ENCODE results near the gene B3GALT4.
A peak's percentile ranks its signal among the peaks of the same experiment; 100 is the strongest.

Gene B3GALT4

DNA sequence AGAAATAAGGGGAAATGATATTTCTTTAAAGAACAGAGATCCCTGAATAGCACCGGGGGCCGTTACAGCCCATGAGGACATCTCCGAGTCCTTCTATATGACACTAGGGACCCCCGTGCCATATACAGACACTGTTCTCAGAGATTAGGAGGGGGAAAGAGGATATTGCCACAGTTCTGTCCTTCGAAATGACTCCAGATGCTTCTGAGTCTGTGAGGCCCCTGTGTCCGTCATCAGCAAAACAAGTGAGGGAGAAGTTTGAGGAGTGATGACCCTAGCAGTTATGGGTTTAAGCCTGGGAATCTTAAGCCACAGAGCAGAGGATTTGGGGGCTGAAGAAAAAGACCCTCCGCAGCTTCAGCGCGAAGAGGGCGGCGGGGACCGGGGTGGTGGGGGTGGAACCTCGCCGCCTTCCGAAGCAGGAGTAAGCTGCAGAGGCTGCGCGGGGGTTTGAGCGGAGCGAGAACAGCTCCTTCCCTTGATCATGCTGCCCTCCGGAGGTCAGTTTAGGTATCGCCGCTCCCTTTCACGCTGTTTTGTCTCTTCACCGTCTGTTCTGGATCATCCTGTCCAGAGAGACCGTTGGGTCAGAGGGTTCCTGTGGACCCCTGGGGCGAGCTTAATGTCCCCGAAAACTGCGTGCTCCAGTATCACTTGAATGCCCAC, 28.8 kb upstream of the B3GALT4 start:
- TF ChIP-seq, protein P1, sequence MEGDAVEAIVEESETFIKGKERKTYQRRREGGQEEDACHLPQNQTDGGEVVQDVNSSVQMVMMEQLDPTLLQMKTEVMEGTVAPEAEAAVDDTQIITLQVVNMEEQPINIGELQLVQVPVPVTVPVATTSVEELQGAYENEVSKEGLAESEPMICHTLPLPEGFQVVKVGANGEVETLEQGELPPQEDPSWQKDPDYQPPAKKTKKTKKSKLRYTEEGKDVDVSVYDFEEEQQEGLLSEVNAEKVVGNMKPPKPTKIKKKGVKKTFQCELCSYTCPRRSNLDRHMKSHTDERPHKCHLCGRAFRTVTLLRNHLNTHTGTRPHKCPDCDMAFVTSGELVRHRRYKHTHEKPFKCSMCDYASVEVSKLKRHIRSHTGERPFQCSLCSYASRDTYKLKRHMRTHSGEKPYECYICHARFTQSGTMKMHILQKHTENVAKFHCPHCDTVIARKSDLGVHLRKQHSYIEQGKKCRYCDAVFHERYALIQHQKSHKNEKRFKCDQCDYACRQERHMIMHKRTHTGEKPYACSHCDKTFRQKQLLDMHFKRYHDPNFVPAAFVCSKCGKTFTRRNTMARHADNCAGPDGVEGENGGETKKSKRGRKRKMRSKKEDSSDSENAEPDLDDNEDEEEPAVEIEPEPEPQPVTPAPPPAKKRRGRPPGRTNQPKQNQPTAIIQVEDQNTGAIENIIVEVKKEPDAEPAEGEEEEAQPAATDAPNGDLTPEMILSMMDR (IDR thresholded peaks at IDR 0.05; ENCODE audit: insufficient read depth, low read length, poor library complexity, severe bottlenecking): peak; percentile 91
- no peak for TF ChIP-seq EZH2phosphoT487 (conservative IDR thresholded peaks at IDR 0.05; ENCODE audit: low read length)
- H3K27ac ChIP-seq (ENCODE audit: low read depth, low read length): peak overlapping the region; percentile 70
- no peaks in the 10 kb centered on the region for H3K36me3 ChIP-seq (ENCODE audit: low read length)
- peak overlapping the region; percentile 68 for H3K9ac ChIP-seq (ENCODE audit: low read length)
- peaks cover 10% of the 10 kb centered on the region for H3F3A ChIP-seq (ENCODE audit: insufficient read depth)
- H3K79me2 ChIP-seq (ENCODE audit: insufficient read depth, low read length): peaks cover 7% of the 10 kb centered on the region; the same call in 1 of the 2 replicates
- peak overlapping the region; percentile 86 for H3K4me2 ChIP-seq (ENCODE audit: low read depth, low read length, poor library complexity, severe bottlenecking)
- no peaks in the 10 kb centered on the region for H3K9me3 ChIP-seq (ENCODE audit: insufficient read depth, low read length)
- no peaks in the 10 kb centered on the region for H4K20me1 ChIP-seq (ENCODE audit: low read depth, low read length)
- H2AFZ ChIP-seq (ENCODE audit: low read depth, low read length, severe bottlenecking): peak overlapping the region; percentile 88
- no peaks in the 10 kb centered on the region for H3K27me3 ChIP-seq (ENCODE audit: low read length)
- no peaks in the 10 kb centered on the region for H3K9me2 ChIP-seq (replicated peaks; ENCODE audit: insufficient read depth, low read length)
- H3K4me3 ChIP-seq (ENCODE audit: insufficient read depth, low read length, poor library complexity, severe bottlenecking): peak overlapping the region; percentile 62

DNA sequence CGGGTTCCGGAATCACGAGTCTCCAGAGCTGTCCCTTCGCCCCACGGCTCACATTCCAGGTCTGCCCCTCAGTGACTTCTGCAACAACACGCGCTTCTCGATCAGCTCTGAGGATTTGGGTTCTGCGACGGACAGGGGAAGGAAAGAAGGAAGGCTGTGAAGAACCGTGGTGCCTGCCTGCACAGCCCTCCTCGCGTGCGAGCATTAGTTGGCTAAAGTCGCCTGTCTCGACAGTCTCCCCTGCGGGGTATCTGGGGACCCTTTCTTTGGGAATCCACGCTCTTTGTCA, 28.3 kb upstream of the B3GALT4 start:
- no peaks in the 10 kb centered on the region for H4K20me1 ChIP-seq (ENCODE audit: low read depth, low read length)
- peak overlapping the region; percentile 86 for H3K4me2 ChIP-seq (ENCODE audit: low read depth, low read length, poor library complexity, severe bottlenecking)
- H3K9ac ChIP-seq (ENCODE audit: low read length): peak overlapping the region; percentile 68
- peak overlapping the region; percentile 70 for H3K27ac ChIP-seq (ENCODE audit: low read depth, low read length)
- no peak for TF ChIP-seq EZH2phosphoT487 (conservative IDR thresholded peaks at IDR 0.05; ENCODE audit: low read length)
- TF ChIP-seq, protein P1 (IDR thresholded peaks at IDR 0.05; ENCODE audit: insufficient read depth, low read length, poor library complexity, severe bottlenecking): no peak
- peaks cover 7% of the 10 kb centered on the region; the same call in 1 of the 2 replicates for H3K79me2 ChIP-seq (ENCODE audit: insufficient read depth, low read length)
- H2AFZ ChIP-seq (ENCODE audit: low read depth, low read length, severe bottlenecking): peak overlapping the region; percentile 88
- H3K9me3 ChIP-seq (ENCODE audit: insufficient read depth, low read length): no peaks in the 10 kb centered on the region
- peaks cover 10% of the 10 kb centered on the region for H3F3A ChIP-seq (ENCODE audit: insufficient read depth)
- no peaks in the 10 kb centered on the region for H3K27me3 ChIP-seq (ENCODE audit: low read length)
- H3K36me3 ChIP-seq (ENCODE audit: low read length): no peaks in the 10 kb centered on the region
- H3K4me3 ChIP-seq (ENCODE audit: insufficient read depth, low read length, poor library complexity, severe bottlenecking): peak overlapping the region; percentile 62
- H3K9me2 ChIP-seq (replicated peaks; ENCODE audit: insufficient read depth, low read length): no peaks in the 10 kb centered on the region

DNA sequence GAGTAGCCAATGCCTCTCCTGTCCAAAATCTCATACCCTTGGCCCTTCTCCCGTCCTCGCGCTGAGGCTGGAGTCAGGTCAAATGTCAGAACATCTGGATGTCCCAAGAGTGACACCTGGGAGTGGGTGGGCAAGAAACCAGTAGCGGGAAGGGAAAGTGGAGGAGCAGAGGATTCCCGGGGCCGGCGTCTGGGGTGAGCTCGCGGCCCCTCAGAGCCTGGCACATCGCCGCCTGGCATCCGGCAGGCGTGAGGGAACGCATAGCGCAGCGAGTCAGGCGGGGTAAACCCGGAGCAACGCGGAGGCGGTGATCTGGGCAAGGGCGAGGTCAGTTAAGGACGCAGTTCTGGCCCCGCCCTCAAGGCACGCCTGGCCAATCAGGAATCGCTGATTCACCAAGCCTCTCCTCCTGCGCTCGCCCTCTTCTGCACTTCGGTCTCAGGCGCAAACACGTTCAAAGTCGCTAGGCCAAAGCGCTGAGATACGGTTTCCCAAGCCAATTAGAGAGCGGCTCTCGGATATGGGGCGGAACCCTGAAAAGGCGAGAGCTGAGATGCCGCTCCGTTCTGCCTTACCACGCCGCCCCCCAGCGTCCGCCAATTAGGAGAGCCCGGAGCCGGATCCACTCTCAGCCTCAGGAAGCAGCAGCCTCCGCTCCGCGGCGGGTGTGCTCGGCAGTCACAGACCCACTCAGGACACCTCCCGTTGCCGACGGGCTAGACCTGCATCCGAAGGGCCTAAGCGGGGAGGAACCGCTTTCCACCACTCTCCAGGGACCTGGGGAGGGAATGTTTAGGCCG, 27.8 kb upstream of the B3GALT4 start:
- peak overlapping the region; percentile 86 for H3K4me2 ChIP-seq (ENCODE audit: low read depth, low read length, poor library complexity, severe bottlenecking)
- peak overlapping the region; percentile 88 for H2AFZ ChIP-seq (ENCODE audit: low read depth, low read length, severe bottlenecking)
- H3K27me3 ChIP-seq (ENCODE audit: low read length): no peaks in the 10 kb centered on the region
- no peaks in the 10 kb centered on the region for H3K9me2 ChIP-seq (replicated peaks; ENCODE audit: insufficient read depth, low read length)
- peak overlapping the region; percentile 65 for H3K4me3 ChIP-seq (ENCODE audit: insufficient read depth, low read length, poor library complexity, severe bottlenecking)
- peak overlapping the region; percentile 78 for H3K9ac ChIP-seq (ENCODE audit: low read length)
- TF ChIP-seq EZH2phosphoT487 (conservative IDR thresholded peaks at IDR 0.05; ENCODE audit: low read length): no peak
- peaks cover 12% of the 10 kb centered on the region for H3F3A ChIP-seq (ENCODE audit: insufficient read depth)
- peak overlapping the region; percentile 73 for H3K27ac ChIP-seq (ENCODE audit: low read depth, low read length)
- no peaks in the 10 kb centered on the region for H3K36me3 ChIP-seq (ENCODE audit: low read length)
- H3K9me3 ChIP-seq (ENCODE audit: insufficient read depth, low read length): no peaks in the 10 kb centered on the region
- H4K20me1 ChIP-seq (ENCODE audit: low read depth, low read length): no peaks in the 10 kb centered on the region
- H3K79me2 ChIP-seq (ENCODE audit: insufficient read depth, low read length): peaks cover 7% of the 10 kb centered on the region; the same call in 1 of the 2 replicates
